Gastroesophageal sphincter (tissue), 3 donors: ENCODE results near the gene PCDH9.

Experiments
- CTCF ChIP-seq, 4 experiments: fragments of 200-600 bp in 2 of 4; fragments of 450-650 bp in 2 of 4; sonication (generic) in 1 of 4; IDR thresholded peaks; one replicate each; pipeline ENCODE4 v1.5.1; 2017 to 2019; ENCODE audit warnings: antibody characterized with exemption in 4 of 4, mild to moderate bottlenecking in 2 of 4, moderate library complexity in 2 of 4
- EP300 ChIP-seq: sonication (generic); formaldehyde crosslinking; IDR thresholded peaks from one replicate; pipeline ENCODE4 v1.6.1; 2017; ENCODE audit warnings: antibody characterized with exemption, mild to moderate bottlenecking
- POLR2A ChIP-seq, 2 donors: fragments of 450-650 bp; IDR thresholded peaks; one replicate each; pipeline ENCODE4 v1.6.1; 2017; ENCODE audit warnings: antibody characterized with exemption in 2 of 2, mild to moderate bottlenecking in 2 of 2, moderate library complexity in 1 of 2

- TF ChIP-seq POLR2A (IDR thresholded peaks at IDR 0.05) (no peak), CTCF (IDR thresholded peaks at IDR 0.05) (no peak), EP300 (no peak)
Observed at GRCh38 chr13:67017276-67017675, 212.9 kb downstream of the PCDH9 start.
